ENCODE results near the gene CNTNAP2. TPM values are rescaled to one million over a fixed set of nuclear protein-coding genes. Genes with fewer than 3 reads are reported as not detected.

Gene CNTNAP2
- total and polyA plus RNA-seq, 9 of the 15 experiments (the other 6 are each of a cell fraction or from before 2014, with no cell fraction given) = 0.04 to 0.62 (median 0.09) TPM; not detected in 4

GRCh38 chr7:146129997-146130396 lies 13.4 kb downstream of the CNTNAP2 start:
- no peak overlapping the region for H3K4me3 ChIP-seq
- BruUV-seq (replicated peaks) = no TSS peak
- in situ Hi-C loops (cut with MboI) (no loop called here), intact Hi-C loops (cut with micrococcal nuclease) (no loop called here)
- H3K27me3 ChIP-seq (ENCODE audit: control insufficient read depth in 2 of 2, insufficient read depth in 2 of 2, low read length in 2 of 2) = no peaks in the 10 kb centered on the region
- no peaks in the 10 kb centered on the region for H3K9me3 ChIP-seq (replicated peaks; ENCODE audit: control insufficient read depth, insufficient read depth, low read depth, low read length)
- H2AFZ ChIP-seq (ENCODE audit: low read depth, low read length) = no peak overlapping the region
- no peaks in the 10 kb centered on the region for H4K20me1 ChIP-seq (replicated peaks; ENCODE audit: control insufficient read depth, insufficient read depth, low read length)
- WGBS (ENCODE audit: insufficient coverage, low coverage, missing lambda C conversion rate) = 3% methylated on average over 9 of the region's 9 CpGs
- H3K27ac ChIP-seq (ENCODE audit: extremely low read depth, low read depth, low read length) = no peak overlapping the region
- TF ChIP-seq CHAMP1 (IDR thresholded peaks at IDR 0.05) (no peak), ZNF592 (IDR thresholded peaks at IDR 0.05) (no peak), FOXP4 (CRISPR knock-in tag; IDR thresholded peaks at IDR 0.05; ENCODE audit: borderline replicate concordance) (no peak), DMBX1 (CRISPR knock-in tag; IDR thresholded peaks at IDR 0.05; ENCODE audit: borderline replicate concordance) (no peak), ETV6 (IDR thresholded peaks at IDR 0.05; ENCODE audit: borderline replicate concordance in 1 of 2, low read depth in 2 of 2, low read length in 1 of 2) (no peak), ETV6 (CRISPR knock-in tag; IDR thresholded peaks at IDR 0.05; ENCODE audit: borderline replicate concordance) (no peak)
- FAIRE-seq = no peak
- no peaks in the 10 kb centered on the region for H3K4me1 ChIP-seq (replicated peaks in 1 of 2; ENCODE audit: control insufficient read depth in 2 of 2, insufficient read depth in 2 of 2, low read length in 2 of 2)
- DNase-seq (ENCODE audit: extremely low read depth in 1 of 4, low spot score in 3 of 4) = no peak
- POLR2A ChIA-PET = no interaction called here
- no peaks in the 10 kb centered on the region for H3K9me1 ChIP-seq (ENCODE audit: control insufficient read depth, insufficient read depth, low read length)
- no peaks in the 10 kb centered on the region for H3K79me2 ChIP-seq (ENCODE audit: control insufficient read depth, insufficient read depth, low read length)
- CTCF ChIA-PET (ENCODE audit: low intra/inter-chr PET ratio) = no interaction called here
- H3K4me2 ChIP-seq (ENCODE audit: insufficient read depth, low read length) = no peak overlapping the region
- no peak overlapping the region for H3K9ac ChIP-seq (ENCODE audit: insufficient read depth in 1 of 2, low read depth in 2 of 2, low read length in 2 of 2)
- no peak for ATAC-seq
- H3K36me3 ChIP-seq (ENCODE audit: control insufficient read depth, insufficient read depth, low read length) = no peaks in the 10 kb centered on the region
